Posterior vena cava (tissue), 2 donors: Measurements from ENCODE around the gene FHOD3. TPM values are rescaled to one million over a fixed set of nuclear protein-coding genes. Genes with fewer than 3 reads are reported as not detected.
A peak's percentile ranks its signal among the peaks of the same experiment; 100 is the strongest.

Experiments used
- DNase-seq: peaks from one replicate; pipeline ENCODE4 v3.0.0-alpha.2; 2020; ENCODE audit warnings: low spot score
- intact Hi-C, 2 donors: fragments of 100-400 bp; cut with DNase I; formaldehyde crosslinking; loops; one replicate each; pipeline versions ENCODE4 v1.14.1 to v1.14.2; 2022 to 2023
- total RNA-seq, 2 donors: library from RNA; stranded (reverse); fragmentation: NEBNext Ultra II Directional; extraction: Animal tissue kit (Norgen Biotek cat#: 25700); gene quantifications; one replicate each; pipeline ENCODE4 v1.2.1, GENCODE V29; 2021
- donor health status: DM: yes; HTN: yes; CAD: no.
- donor health status: DM: yes; HTN: yes; CAD: no.

The FHOD3 gene
- total RNA-seq, 2 donors from 2014 or later: 26.0 to 29.8 TPM

GRCh38 chr18:36392164-36392978 is 94.9 kb downstream of the FHOD3 start:
- DNase-seq: no peak
- intact Hi-C loops: loop anchor here in 1 of 2 donors (5.0 kb wide), 1 partner anchor 905 kb away; no protein-coding TSS in a partner anchor

DNA sequence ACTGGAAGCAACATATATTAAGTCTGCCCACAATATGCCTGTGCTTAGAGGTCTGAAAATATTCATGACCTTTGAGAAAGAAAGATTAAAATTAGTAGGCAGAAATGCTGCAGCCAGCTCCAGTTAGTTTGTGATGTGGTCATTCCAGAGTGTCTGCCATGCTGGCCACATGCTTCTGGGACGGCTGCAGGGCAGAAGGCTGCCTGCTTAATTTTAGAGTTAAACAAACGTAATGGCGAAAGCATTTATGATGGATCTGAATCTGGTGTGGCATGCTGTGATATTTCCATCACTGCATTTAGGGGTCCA is 95.4 kb downstream of the FHOD3 start:
- intact Hi-C loops: loop anchor here in 1 of 2 donors (5.0 kb wide), 1 partner anchor 906 kb away; no protein-coding TSS in a partner anchor

DNA sequence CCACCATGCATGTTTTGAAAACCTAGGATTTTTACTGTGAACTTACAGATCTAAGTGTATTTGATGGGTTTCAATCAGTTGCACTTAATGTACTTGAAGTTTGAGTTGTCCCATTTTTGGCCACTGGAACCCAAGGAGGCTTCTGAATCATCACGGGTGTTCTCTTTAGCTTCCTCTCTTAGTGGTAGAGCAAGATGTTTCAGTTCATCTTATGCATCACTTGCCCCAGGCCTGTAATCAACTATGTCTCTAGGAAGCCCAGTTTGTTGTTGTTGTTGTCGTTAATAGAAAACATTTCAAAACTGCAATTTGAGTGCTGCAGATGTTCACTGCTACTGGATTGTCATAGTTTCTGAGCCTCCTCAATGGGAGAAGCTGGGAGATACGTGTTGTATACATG is 97.0 kb downstream of the FHOD3 start:
- no peak for DNase-seq
- intact Hi-C loops: loop anchor here in 1 of 2 donors (5.0 kb wide), 1 partner anchor 907 kb away; no protein-coding TSS in a partner anchor

More for the DNA sequence above, 95.4 kb downstream of the FHOD3 start:
- DNase-seq: no peak

- no peak for DNase-seq
Measured at GRCh38 chr18:36396190-36396589, 98.7 kb downstream of the FHOD3 start.

DNA sequence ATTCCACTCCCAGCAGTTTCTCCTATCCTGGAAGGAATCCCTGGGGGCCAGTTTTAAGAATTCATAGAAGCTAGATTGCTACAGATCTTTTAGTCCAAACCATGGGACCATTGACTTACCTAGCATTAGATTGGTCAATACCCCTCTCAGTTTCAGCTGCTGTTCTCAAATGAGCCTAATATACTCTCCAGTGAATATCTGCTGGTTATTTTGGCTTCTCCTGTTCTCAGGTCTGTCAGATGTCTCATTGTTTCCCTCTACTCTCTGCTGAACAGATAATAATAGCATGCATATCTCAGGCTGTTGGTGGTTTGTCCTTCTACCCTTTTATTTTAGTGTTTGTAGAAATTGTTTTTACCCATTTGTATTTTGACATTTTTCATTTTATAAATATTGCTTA is 99.5 kb downstream of the FHOD3 start:
- intact Hi-C loops: no loop called here
- DNase-seq: no peak

More at GRCh38 chr18:36396190-36396589, 98.7 kb downstream of the FHOD3 start:
- intact Hi-C loops: no loop called here

DNA sequence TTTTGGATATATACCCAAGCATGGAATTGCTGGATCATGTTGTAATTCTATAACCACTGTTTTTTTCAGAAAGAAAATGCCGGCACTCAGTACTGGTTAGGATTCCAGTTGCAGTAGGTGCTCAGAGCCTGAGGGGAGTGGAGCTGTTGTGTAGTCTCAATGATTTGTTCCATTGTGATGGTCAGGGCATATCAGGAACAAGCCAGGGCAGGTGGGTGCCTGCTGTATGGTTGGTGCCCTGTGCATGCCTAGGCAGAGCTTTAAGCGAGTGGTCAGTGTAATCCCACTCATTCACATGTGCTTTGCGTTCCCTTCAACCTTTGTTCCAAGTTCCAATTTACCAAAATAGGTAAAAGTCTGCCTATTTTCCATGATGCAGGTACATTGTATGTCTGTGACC is 100.9 kb downstream of the FHOD3 start:
- no peak for DNase-seq
- intact Hi-C loops: no loop called here

GRCh38 chr18:36399055-36399454 is 101.5 kb downstream of the FHOD3 start:
- intact Hi-C loops: no loop called here
- no peak for DNase-seq

GRCh38 chr18:36401462-36401861 is 103.9 kb downstream of the FHOD3 start:
- intact Hi-C loops: no loop called here
- no peak for DNase-seq

DNA sequence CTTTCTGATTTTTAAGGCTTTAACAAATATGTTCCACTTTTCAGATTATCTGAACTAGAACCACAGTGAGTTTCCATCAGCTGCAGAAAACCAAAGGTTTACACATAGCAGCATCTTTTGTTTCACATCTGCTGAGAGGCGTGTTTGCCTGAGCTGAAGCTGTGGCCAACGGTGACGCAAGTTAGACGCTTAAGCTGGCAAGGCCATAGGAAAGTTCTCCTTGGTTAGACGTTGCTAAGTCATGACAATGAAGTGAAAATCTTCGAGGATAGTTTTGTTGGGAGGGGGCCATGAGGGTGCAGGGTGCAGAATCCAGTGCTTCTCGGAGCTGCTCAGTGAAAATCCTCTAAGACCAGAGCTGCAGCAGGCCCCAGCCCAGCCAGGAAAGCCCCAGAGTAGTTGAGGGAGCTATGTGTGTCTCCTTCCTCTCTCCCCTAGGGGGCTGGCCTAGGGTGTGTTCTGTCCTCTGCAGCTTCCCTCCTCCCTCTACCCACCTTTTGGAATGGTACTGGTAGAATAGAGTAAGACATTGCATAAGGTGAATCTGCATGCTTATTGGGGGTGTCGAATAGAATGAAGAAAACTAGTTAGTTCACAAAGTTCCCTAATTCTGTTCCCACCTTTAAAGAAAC is 105.4 kb downstream of the FHOD3 start:
- intact Hi-C loops: no loop called here

GRCh38 chr18:36403896-36404820 is 106.6 kb downstream of the FHOD3 start:
- intact Hi-C loops: no loop called here
- no peak for DNase-seq

More for the DNA sequence above, 105.4 kb downstream of the FHOD3 start:
- DNase-seq: peak; percentile 94

- no peak for DNase-seq
- intact Hi-C loops: no loop called here
Measured at GRCh38 chr18:36405611-36406010, 108.1 kb downstream of the FHOD3 start.

- intact Hi-C loops: no loop called here
- DNase-seq: no peak
Measured at GRCh38 chr18:36406805-36407204, 109.3 kb downstream of the FHOD3 start.

DNA sequence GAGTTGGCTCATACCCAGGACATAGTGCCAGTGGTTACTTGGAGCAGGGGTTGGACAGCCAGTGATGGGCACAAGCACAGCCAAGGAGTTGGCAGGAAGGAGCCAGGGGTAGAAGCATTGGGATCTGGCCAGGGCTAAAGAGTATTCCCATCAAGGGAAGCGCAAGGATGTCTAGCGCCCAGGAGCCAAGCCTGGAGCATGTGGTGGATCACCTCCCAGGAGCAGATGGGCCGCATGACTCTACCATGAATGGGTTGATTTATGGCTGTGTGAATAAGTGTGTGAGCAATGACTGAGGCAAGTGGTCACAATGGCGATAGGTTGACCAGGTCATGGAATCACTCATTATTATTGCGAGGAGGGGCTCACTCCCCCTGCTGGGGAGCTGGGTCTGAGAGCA is 111.1 kb downstream of the FHOD3 start:
- DNase-seq: no peak
- intact Hi-C loops: no loop called here

DNA sequence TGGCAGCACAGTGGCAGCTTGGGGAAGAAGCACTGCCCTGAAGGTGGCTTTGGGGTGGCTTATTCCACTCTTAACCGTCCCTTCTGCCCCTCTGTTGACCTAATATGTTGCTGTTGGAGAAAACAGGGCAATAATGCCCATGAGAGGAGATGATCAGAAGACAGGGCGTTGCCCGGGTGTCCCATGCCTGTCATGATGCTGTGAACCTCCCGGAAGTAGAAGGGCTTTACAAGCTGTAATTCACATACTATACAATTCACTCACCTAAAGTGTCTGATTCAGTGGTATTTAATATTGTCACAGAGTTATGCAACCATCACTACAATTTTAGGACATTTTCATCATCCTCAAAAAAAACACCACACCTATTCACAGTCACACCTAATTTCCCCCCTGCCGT is 112.3 kb downstream of the FHOD3 start:
- intact Hi-C loops: no loop called here

DNA sequence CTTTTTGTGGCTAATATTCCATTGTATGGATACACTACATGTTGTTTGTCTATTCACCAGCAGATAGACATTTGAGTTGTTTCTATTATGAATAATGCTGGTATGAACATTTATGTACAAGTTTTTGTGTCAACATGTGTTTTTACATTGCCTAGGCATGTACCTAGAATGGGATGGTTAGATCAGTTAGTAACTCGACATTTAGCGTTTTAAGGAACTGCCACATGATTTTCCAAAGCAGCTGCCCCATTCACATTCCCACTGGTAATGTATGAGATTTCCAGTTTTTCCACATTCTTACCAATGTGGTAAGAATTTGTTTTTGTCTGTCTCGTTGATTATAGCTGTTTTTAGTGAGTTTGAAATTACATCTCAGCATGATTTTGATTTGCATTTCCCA is 112.8 kb downstream of the FHOD3 start:
- intact Hi-C loops: no loop called here
- DNase-seq: no peak

More for the DNA sequence above, 112.3 kb downstream of the FHOD3 start:
- DNase-seq: no peak

DNA sequence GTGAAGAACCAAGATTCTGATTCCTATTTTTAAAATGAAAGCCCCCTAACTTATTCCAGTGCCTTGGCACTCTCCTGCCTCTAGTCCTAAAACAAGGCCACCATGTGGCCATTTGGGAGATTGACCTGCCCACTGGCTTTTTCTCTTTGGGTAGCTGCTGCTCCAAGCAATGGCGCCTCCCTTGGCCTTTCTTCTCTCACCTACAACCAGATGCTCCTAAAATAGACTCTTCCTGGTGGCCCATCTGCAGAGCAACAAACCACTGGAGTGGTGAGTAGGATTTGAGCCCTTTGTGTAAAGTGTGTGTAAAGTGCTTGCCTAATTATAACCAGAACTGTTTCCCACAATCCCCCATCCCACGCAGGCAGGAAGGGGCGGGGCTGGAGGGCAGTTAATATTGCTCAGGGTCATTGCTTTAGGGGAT is 114.2 kb downstream of the FHOD3 start:
- no peak for DNase-seq
- intact Hi-C loops: no loop called here

DNA sequence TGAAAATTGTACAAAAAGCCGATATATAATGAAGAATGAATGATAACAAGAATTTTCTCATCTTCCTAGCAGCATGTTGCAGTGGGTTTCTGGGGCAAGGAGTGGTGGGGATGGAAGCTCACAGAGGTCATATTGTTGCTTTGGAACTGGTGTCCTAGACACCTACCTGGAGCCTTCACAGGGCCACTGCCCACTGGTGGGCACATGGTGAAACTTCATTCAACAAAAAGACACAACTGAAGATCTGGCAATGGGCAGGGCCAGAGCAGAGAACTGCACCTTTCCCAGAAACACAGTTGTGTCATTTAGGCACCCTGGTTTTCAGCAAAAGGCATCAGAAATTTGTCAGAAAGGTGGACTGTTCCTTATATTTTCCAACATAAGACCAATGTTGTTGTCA is 115.3 kb downstream of the FHOD3 start:
- no peak for DNase-seq
- intact Hi-C loops: no loop called here

GRCh38 chr18:36415171-36415570 is 117.7 kb downstream of the FHOD3 start:
- DNase-seq: no peak
- intact Hi-C loops: no loop called here

DNA sequence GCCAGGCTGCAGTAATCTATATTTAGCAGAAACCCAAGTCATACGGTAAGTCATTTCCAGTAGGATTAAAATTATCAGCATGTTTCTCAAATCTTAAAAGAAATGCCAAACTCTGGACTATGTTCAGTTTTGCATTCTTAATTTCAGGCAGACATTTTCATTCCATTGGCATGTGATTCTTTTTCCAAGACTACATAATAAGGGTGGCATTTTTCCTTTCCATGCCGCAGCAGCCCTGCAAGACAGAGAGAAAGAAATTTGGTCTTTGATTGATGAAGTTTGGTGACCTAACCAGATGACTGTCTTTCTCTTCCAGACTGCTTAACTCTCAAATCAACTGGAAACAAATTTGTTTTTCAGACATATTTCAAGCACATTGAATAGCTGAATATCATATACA is 118.1 kb downstream of the FHOD3 start:
- intact Hi-C loops: no loop called here
- no peak for DNase-seq
